ENCODE measurements around the gene SLC1A3. TPM values are rescaled to one million over a fixed set of nuclear protein-coding genes. Genes with fewer than 3 reads are reported as not detected.
"Not testable (repeated sequence)": the region's sequence is repeated elsewhere in the genome, so short reads cannot be mapped to it uniquely, and the experiment has no call there.

Gene SLC1A3
- total RNA-seq, 2 experiments from 2014 or later = 0.16 TPM

DNA sequence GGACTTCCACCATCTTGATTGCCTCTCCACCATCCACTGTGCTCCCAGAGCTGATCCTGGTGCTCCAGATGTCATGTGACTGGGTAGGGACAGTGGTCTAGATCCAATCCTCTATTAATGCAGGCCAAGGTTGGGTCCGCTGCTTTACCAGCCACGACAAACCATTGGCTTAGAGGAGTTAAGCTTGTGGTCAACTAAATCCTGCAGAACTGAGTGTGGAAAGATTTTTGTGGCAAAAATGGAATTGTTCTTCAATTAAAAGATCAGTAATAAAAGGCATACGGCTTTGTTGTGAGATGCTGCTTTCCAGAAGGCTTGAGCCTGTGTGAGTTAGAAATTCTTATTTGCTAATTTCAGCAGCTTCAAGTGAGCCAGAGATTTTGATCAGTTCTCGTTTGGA is 30.7 kb downstream of the SLC1A3 start:
- Mint-ChIP-seq H3K27ac (no peak overlapping the region), H3K4me3 (no peak overlapping the region), H3K9me3 (ENCODE audit: low read depth) (no peaks in the 10 kb centered on the region), H3K27me3 (peaks cover 17% of the 10 kb centered on the region), H3K4me1 (no peaks in the 10 kb centered on the region), H3K36me3 (ENCODE audit: low read depth) (no peaks in the 10 kb centered on the region)
- POLR2A ChIA-PET = no interaction called here
- intact Hi-C loops (cut with DNase I, micrococcal nuclease) = no loop called here
- CTCF ChIA-PET = no interaction called here
- DNase-seq (no peak), ATAC-seq (no peak)

DNA sequence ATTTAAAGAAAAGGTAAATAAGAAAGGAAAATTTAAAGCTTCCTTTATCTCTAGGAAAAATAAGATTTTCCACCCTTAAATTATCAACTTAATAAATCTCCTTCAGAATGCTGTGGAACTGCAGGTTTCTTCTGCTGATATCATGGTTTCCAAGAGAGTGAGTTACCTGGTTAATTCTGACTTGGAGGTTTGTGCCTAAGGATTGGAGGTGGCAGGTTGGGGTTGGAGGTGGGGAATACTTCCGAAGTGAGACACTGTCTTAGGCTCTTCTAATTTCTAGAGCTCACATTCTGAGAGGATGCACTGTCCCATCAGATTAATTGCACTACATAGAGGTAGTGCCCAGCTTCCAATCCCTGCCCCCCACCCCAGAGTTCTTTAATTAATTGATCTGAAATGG is 31.1 kb downstream of the SLC1A3 start:
- intact Hi-C loops (cut with DNase I, micrococcal nuclease) = no loop called here
- H3K27me3 Mint-ChIP-seq = peaks cover 15% of the 10 kb centered on the region
- no peak overlapping the region for H3K27ac Mint-ChIP-seq
- CTCF ChIA-PET = no interaction called here
- no peaks in the 10 kb centered on the region for H3K4me1 Mint-ChIP-seq
- no peak overlapping the region for H3K4me3 Mint-ChIP-seq
- no peak for ATAC-seq
- H3K9me3 Mint-ChIP-seq (ENCODE audit: low read depth) = no peaks in the 10 kb centered on the region
- no peak for DNase-seq
- no peaks in the 10 kb centered on the region for H3K36me3 Mint-ChIP-seq (ENCODE audit: low read depth)
- POLR2A ChIA-PET = no interaction called here

DNA sequence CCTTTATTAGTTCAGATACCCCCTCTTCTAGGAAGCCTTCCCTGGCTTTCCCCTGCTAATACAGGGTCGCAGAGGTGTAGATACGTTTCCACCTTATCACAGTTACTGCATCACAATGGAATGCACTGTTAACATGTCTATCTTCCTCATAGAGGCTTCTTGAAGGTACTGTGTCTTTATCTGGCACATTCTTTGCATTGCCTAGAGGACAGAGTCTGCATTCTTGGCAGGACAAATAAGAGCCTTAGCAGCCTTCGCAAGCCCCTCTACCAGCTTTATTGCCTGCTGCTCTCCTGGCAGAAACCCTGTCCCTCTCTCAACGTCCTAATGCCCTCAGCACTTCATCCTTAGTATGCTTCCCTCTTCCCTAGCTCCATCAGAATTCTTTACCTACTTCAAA is 31.6 kb downstream of the SLC1A3 start:
- DNase-seq = no peak
- Mint-ChIP-seq H3K27me3 (peaks cover 17% of the 10 kb centered on the region), H3K27ac (no peak overlapping the region), H3K4me1 (no peaks in the 10 kb centered on the region), H3K4me3 (no peak overlapping the region), H3K9me3 (ENCODE audit: low read depth) (no peaks in the 10 kb centered on the region), H3K36me3 (ENCODE audit: low read depth) (no peaks in the 10 kb centered on the region)
- ATAC-seq = no peak
- intact Hi-C loops (cut with DNase I, micrococcal nuclease) = no loop called here
- CTCF ChIA-PET = interaction anchor here (0.6 kb wide), 1 partner anchor 108 kb away, joined by 3 read pairs; no protein-coding TSS in a partner anchor
- POLR2A ChIA-PET = no interaction called here

DNA sequence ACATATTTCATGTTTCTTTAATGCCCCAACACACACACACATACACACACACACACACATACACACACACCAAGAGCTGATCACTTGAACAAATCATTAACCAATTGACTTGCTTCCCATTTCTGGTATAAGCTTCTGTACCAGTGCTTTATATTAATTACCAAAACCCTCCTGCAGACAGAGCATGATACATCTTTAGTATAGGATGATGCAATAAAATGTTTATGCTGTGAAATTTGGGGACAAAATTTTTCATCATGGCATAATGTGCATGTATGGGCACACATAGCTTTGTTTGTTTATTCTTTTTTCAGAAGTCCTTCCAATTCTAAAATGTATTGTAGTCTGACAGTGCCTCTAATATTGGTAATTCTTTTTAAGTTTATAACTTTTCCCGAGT is 34.5 kb downstream of the SLC1A3 start:
- Mint-ChIP-seq H3K9me3 (ENCODE audit: low read depth) (no peaks in the 10 kb centered on the region), H3K4me1 (no peaks in the 10 kb centered on the region), H3K27ac (no peak overlapping the region), H3K27me3 (peaks cover 10% of the 10 kb centered on the region), H3K36me3 (ENCODE audit: low read depth) (no peaks in the 10 kb centered on the region), H3K4me3 (no peak overlapping the region)
- intact Hi-C loops (cut with DNase I, micrococcal nuclease) = no loop called here
- CTCF ChIA-PET = no interaction called here
- ATAC-seq (no peak), DNase-seq (no peak)
- POLR2A ChIA-PET = no interaction called here

DNA sequence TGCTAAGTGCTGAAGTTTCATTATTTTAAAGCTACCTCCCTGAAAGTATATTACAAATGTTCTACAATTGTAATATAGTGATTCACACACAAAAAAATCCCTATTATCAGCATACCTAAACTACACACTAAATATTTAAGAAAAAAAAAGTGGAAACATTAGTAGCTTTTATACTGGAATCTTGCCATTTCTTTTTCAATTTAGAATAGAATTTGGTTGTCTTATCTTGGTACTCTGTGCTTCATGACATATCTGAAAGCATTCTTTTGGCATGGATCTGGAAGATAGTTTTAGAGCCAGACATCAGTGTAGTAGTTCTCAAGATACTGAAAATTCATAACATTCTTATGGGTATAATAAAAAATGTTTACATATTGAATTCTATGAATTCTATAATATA is 35.0 kb downstream of the SLC1A3 start:
- Mint-ChIP-seq H3K27me3 (peaks cover 12% of the 10 kb centered on the region), H3K27ac (no peak overlapping the region), H3K9me3 (ENCODE audit: low read depth) (no peaks in the 10 kb centered on the region), H3K36me3 (ENCODE audit: low read depth) (no peaks in the 10 kb centered on the region), H3K4me1 (no peaks in the 10 kb centered on the region), H3K4me3 (no peak overlapping the region)
- CTCF ChIA-PET = interaction anchor here (0.6 kb wide), 1 partner anchor 578 kb away, joined by 4 read pairs; no protein-coding TSS in a partner anchor
- no peak for DNase-seq
- POLR2A ChIA-PET = no interaction called here
- ATAC-seq = no peak
- intact Hi-C loops (cut with DNase I, micrococcal nuclease) = no loop called here

DNA sequence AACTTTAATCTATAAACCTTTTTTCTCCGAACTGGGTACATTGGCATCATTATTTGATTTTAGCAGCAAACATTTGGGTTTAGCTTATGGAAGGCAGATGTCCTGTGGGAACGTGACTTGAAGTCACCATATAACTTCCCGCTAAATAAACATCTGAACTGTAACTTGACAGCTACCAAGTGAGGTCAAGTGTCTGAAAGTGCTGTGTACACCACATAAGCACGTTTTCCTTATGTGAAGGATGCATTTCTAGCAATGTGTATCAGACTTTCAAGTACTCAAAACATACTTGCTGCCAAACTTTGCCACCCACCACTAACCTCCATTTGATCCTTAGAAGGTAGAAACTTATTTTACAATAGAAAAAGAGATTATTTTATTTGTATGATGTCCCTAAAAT is 35.7 kb downstream of the SLC1A3 start:
- H3K36me3 Mint-ChIP-seq (ENCODE audit: low read depth) = no peaks in the 10 kb centered on the region
- no peak overlapping the region for H3K4me3 Mint-ChIP-seq
- ATAC-seq (no peak), DNase-seq (no peak)
- CTCF ChIA-PET = interaction anchor here (0.6 kb wide), 1 partner anchor 579 kb away, joined by 4 read pairs; no protein-coding TSS in a partner anchor
- POLR2A ChIA-PET = no interaction called here
- no peak overlapping the region for H3K27ac Mint-ChIP-seq
- intact Hi-C loops (cut with DNase I, micrococcal nuclease) = no loop called here
- no peaks in the 10 kb centered on the region for H3K4me1 Mint-ChIP-seq
- H3K9me3 Mint-ChIP-seq (ENCODE audit: low read depth) = no peaks in the 10 kb centered on the region
- H3K27me3 Mint-ChIP-seq = peaks cover 12% of the 10 kb centered on the region

DNA sequence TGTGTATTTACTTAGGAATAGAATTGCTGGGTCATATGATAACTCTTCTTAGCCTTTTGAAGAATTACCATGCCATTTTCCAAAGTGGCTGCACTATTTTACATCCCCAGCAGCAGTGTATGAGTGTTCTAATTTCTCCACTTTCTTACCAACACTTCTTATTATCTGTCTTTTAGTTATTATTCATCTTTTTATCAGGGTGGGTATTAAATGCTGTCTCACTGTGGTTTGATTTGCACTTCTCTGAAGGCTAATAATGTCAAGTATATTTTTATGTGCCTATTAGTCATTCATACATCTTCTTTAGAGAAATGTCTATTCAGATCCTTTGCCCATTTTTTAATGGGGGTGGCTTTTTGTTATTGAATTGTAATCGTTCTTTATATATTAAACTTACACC is 36.8 kb downstream of the SLC1A3 start:
- Mint-ChIP-seq H3K4me3 (no peak overlapping the region), H3K4me1 (no peaks in the 10 kb centered on the region), H3K9me3 (ENCODE audit: low read depth) (no peaks in the 10 kb centered on the region), H3K27me3 (peaks cover 12% of the 10 kb centered on the region), H3K36me3 (ENCODE audit: low read depth) (no peaks in the 10 kb centered on the region), H3K27ac (no peak overlapping the region)
- intact Hi-C loops (cut with DNase I, micrococcal nuclease) = no loop called here
- CTCF ChIA-PET = no interaction called here
- ATAC-seq = no peak
- no peak for DNase-seq
- POLR2A ChIA-PET = no interaction called here

DNA sequence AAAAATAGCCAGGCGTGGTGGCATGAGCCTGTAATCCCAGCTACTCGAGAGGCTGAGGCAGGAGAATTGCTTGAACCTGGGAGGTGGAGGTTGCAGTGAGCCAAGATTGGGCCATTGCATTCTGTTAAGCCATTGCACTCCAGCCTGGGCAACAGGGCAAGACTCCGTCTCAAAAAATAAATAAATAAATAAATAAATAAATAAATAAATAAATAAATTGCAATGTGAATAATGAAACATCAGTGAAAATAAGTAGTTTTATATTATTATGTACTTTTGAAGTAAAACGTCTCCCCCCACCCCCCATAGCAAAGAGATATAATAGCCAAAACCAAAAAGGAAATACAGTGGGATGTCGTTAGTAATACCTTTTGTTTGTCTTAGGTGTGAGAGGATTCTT is 37.4 kb downstream of the SLC1A3 start:
- H3K4me1 Mint-ChIP-seq; ATAC-seq; H3K9me3 Mint-ChIP-seq (ENCODE audit: low read depth); H3K36me3 Mint-ChIP-seq (ENCODE audit: low read depth); intact Hi-C loops (cut with DNase I, micrococcal nuclease); DNase-seq; POLR2A ChIA-PET; CTCF ChIA-PET; H3K27ac Mint-ChIP-seq; H3K4me3 Mint-ChIP-seq: not testable (repeated sequence)
- peaks cover 12% of the 10 kb centered on the region for H3K27me3 Mint-ChIP-seq

DNA sequence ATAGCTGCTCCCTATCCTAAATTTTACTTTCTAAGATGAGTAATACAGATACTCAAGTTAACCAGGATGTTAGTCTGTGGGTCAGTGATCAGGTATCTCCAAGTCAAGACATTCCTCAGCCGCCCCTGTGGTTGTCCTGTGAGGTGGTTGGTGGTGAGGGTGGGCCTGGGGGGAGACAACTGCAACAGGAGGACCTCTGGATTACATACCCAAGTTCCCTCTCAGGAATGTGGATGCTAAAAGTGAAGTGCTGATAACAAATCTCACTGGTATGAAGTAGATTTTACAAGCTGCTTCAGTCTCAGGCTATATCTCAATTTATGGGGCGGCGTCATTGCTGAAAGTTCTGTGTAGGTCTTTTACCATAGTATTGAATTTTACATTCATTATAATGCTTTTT is 38.3 kb downstream of the SLC1A3 start:
- no peaks in the 10 kb centered on the region for H3K4me1 Mint-ChIP-seq
- intact Hi-C loops (cut with DNase I, micrococcal nuclease) = no loop called here
- no peaks in the 10 kb centered on the region for H3K36me3 Mint-ChIP-seq (ENCODE audit: low read depth)
- H3K4me3 Mint-ChIP-seq = no peak overlapping the region
- ChIA-PET POLR2A (no interaction called here), CTCF (no interaction called here)
- no peak overlapping the region for H3K27ac Mint-ChIP-seq
- no peaks in the 10 kb centered on the region for H3K9me3 Mint-ChIP-seq (ENCODE audit: low read depth)
- no peak for ATAC-seq
- no peak for DNase-seq
- H3K27me3 Mint-ChIP-seq = peaks cover 12% of the 10 kb centered on the region

DNA sequence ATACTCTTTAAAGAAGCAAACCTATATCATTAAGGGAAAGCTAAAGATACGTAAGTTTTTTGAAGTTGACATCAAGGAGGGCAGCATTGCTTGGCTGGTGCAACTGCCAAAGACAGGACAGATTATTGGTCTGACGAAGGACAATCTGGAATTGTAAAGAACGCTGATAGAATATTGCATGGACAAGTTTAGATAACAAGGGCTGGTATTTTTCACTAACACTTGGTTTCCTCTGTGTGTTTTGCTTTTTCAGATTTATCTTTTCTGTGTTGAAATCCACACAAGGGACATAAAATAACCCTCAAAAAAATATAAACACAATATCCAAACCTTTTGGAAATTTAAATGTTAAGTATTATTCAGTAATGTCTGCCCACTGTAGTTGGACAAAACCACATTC is 39.7 kb downstream of the SLC1A3 start:
- Mint-ChIP-seq H3K4me1 (no peaks in the 10 kb centered on the region), H3K27me3 (peaks cover 7% of the 10 kb centered on the region), H3K9me3 (ENCODE audit: low read depth) (no peaks in the 10 kb centered on the region), H3K4me3 (no peak overlapping the region), H3K36me3 (ENCODE audit: low read depth) (no peaks in the 10 kb centered on the region), H3K27ac (no peak overlapping the region)
- ChIA-PET POLR2A (no interaction called here), CTCF (no interaction called here)
- ATAC-seq = no peak
- no peak for DNase-seq
- intact Hi-C loops (cut with DNase I, micrococcal nuclease) = no loop called here

DNA sequence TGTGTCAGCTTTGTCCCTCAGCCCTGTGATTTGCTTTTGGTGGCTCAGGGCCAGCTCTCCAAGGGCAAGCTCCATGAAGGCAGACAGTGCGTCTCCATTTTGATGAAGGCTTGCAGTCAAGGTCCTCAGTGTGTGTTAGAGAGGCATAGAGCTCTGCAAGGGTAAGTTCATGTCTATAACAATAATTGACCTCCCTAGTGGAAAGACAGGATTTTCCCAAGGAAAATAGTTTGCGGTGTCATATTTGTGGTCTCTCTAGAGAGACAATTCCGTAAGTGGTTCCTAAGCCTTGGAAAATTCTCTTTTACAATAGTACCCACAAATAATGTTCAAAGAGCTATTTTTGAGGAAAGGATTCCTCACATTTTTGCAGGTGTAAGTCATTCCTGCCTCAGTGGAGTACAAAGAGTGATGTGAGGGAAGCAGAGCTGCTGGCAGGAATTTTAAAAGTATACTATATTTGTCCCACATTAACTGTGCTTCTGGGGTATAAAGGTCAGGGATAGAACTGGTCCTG is 40.2 kb downstream of the SLC1A3 start:
- ChIA-PET POLR2A (no interaction called here), CTCF (interaction anchor here (1.4 kb wide), 1 partner anchor 49 kb away, joined by 3 read pairs; no protein-coding TSS in a partner anchor)
- intact Hi-C loops (cut with DNase I, micrococcal nuclease) = no loop called here
- no peaks in the 10 kb centered on the region for H3K9me3 Mint-ChIP-seq (ENCODE audit: low read depth)
- H3K27ac Mint-ChIP-seq = no peak overlapping the region
- no peak for DNase-seq
- no peak overlapping the region for H3K4me3 Mint-ChIP-seq
- no peak for ATAC-seq
- no peaks in the 10 kb centered on the region for H3K4me1 Mint-ChIP-seq
- peaks cover 9% of the 10 kb centered on the region for H3K27me3 Mint-ChIP-seq
- H3K36me3 Mint-ChIP-seq (ENCODE audit: low read depth) = no peaks in the 10 kb centered on the region

DNA sequence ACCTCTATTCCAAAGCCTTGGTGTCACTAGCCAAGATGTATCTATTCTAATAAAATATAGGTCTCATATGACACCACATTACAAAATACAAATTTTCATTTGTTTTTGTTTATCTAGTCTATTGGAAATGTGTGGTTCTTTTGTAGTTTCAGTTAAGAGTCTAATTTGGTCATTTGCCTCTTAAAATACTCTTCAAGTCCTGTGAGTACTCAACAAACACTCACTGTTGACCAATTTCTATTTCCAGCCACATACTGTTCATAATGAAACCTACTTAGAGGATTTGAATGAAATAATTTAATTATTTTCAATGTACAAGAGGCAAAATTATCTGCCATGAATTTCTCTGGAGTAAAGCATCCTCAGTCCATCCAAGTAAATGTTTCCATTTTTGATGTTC is 40.6 kb downstream of the SLC1A3 start:
- Mint-ChIP-seq H3K4me3 (no peak overlapping the region), H3K9me3 (ENCODE audit: low read depth) (no peaks in the 10 kb centered on the region), H3K27ac (no peak overlapping the region), H3K27me3 (peaks cover 10% of the 10 kb centered on the region), H3K4me1 (no peaks in the 10 kb centered on the region), H3K36me3 (ENCODE audit: low read depth) (no peaks in the 10 kb centered on the region)
- POLR2A ChIA-PET = no interaction called here
- intact Hi-C loops (cut with DNase I, micrococcal nuclease) = no loop called here
- CTCF ChIA-PET = interaction anchor here (1.4 kb wide), 1 partner anchor 49 kb away, joined by 3 read pairs; no protein-coding TSS in a partner anchor
- DNase-seq (no peak), ATAC-seq (no peak)

DNA sequence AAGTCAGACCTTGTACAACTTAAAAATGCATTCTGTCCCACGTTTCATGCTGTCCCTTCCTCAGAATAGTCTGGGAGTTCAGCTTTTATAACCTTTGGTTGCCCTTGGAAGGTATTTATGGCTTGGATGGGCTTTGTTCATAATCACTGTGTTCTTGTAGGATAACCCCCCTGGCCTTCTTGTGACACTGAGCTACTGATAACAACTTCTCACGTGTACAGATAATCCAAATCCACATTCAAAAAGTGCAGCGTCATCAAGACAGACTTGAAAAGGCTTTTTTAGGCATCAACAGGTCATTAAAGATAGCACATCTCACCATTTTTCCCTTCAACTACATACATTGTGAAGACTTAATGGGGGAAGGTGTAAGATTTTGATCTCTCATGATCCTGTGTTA is 42.0 kb downstream of the SLC1A3 start:
- no peaks in the 10 kb centered on the region for H3K9me3 Mint-ChIP-seq (ENCODE audit: low read depth)
- no peaks in the 10 kb centered on the region for H3K4me1 Mint-ChIP-seq
- H3K27me3 Mint-ChIP-seq = peaks cover 8% of the 10 kb centered on the region
- ChIA-PET CTCF (no interaction called here), POLR2A (no interaction called here)
- H3K27ac Mint-ChIP-seq = no peak overlapping the region
- intact Hi-C loops (cut with DNase I, micrococcal nuclease) = no loop called here
- DNase-seq = no peak
- ATAC-seq = no peak
- no peaks in the 10 kb centered on the region for H3K36me3 Mint-ChIP-seq (ENCODE audit: low read depth)
- H3K4me3 Mint-ChIP-seq = no peak overlapping the region
